CD14-positive monocyte (primary cell): ENCODE data around the gene CHMP1A. TPM values are rescaled to one million over a fixed set of nuclear protein-coding genes. Genes with fewer than 3 reads are reported as not detected.

Source experiments
- DNase-seq, 3 donors: peaks; one replicate each; pipeline ENCODE4 v3.0.0-alpha.2; 2011 to 2022
- H2AFZ ChIP-seq: 2 replicates; pipeline ENCODE4 v1.6.0; 2012; ENCODE audit warnings: mild to moderate bottlenecking, low read depth, low read length, inconsistent platforms; ENCODE audit not compliant: insufficient read depth, poor library complexity, severe bottlenecking
- H3K27ac ChIP-seq, 2 donors: 1 replicate in 1 of 2; 2 replicates in 1 of 2; pipeline ENCODE4 v1.5.1; 2012 to 2013; ENCODE audit warnings: low read length in 2 of 2, control low read depth in 1 of 2, inconsistent platforms in 1 of 2, low read depth in 1 of 2, mild to moderate bottlenecking in 1 of 2
- H3K27me3 ChIP-seq, 2 donors: one replicate each; pipeline versions ENCODE4 v1.6.0 to v1.6.1; 2011 to 2013; ENCODE audit warnings: low read length in 2 of 2; ENCODE audit not compliant: control insufficient read depth in 2 of 2, insufficient read depth in 2 of 2
- H3K36me3 ChIP-seq, 2 donors: replicated peaks in 1 of 2; 1 replicate in 1 of 2; 2 replicates in 1 of 2; pipeline versions ENCODE4 v1.5.1 to v1.6.1; 2012 to 2013; ENCODE audit warnings: low read length in 2 of 2, control low read depth in 1 of 2, inconsistent platforms in 1 of 2, mild to moderate bottlenecking in 1 of 2; ENCODE audit not compliant: insufficient read depth in 2 of 2, control insufficient read depth in 1 of 2
- H3K4me1 ChIP-seq, 2 donors: 1 replicate in 1 of 2; 2 replicates in 1 of 2; pipeline versions ENCODE4 v1.5.1 to v1.6.1; 2012 to 2013; ENCODE audit warnings: low read length in 2 of 2, control low read depth in 1 of 2, inconsistent platforms in 1 of 2, mild to moderate bottlenecking in 1 of 2, moderate library complexity in 1 of 2; ENCODE audit not compliant: insufficient read depth in 2 of 2, control insufficient read depth in 1 of 2
- H3K4me2 ChIP-seq: replicated peaks from 2 replicates; pipeline ENCODE3; 2012; ENCODE audit warnings: low read length, moderate library complexity, mild to moderate bottlenecking; ENCODE audit not compliant: poor library complexity, severe bottlenecking; ENCODE audit errors: extremely low read depth
- H3K4me3 ChIP-seq, 3 experiments: fragments of 200-600 bp in 1 of 3; sonication (generic) in 1 of 3; replicated peaks in 1 of 3; 1 replicate in 2 of 3; 2 replicates in 1 of 3; pipeline ENCODE4 v1.5.1; 2011 to 2013; ENCODE audit warnings: low read length in 3 of 3, mild to moderate bottlenecking in 3 of 3, control low read depth in 2 of 3, low read depth in 2 of 3, inconsistent platforms in 1 of 3, moderate library complexity in 1 of 3
- H3K79me2 ChIP-seq: 2 replicates; pipeline ENCODE4 v1.6.0; 2012; ENCODE audit warnings: mild to moderate bottlenecking, control low read depth, inconsistent platforms, low read length, moderate library complexity; ENCODE audit not compliant: insufficient read depth
- H3K9ac ChIP-seq: 2 replicates; pipeline ENCODE4 v1.6.0; 2017; ENCODE audit warnings: low read length, mild to moderate bottlenecking; ENCODE audit not compliant: insufficient read depth, poor library complexity, severe bottlenecking
- H3K9me3 ChIP-seq, 2 donors: replicated peaks in 1 of 2; 1 replicate in 1 of 2; 2 replicates in 1 of 2; pipeline versions ENCODE4 v1.5.1 to v1.6.1; 2012 to 2013; ENCODE audit warnings: low read length in 2 of 2, control low read depth in 1 of 2; ENCODE audit not compliant: control insufficient read depth in 1 of 2, insufficient read depth in 1 of 2
- H4K20me1 ChIP-seq: 2 replicates; pipeline ENCODE4 v1.6.0; 2012; ENCODE audit warnings: mild to moderate bottlenecking, low read length, control low read depth, moderate library complexity; ENCODE audit not compliant: insufficient read depth
- H3K27ac Mint-ChIP-seq, 7 donors: one replicate each; pipeline ENCODE4 v1.8.0; 2020; ENCODE audit warnings: mild to moderate bottlenecking in 7 of 7, mixed read lengths in 7 of 7, moderate library complexity in 6 of 7, inconsistent platforms in 2 of 7
- H3K27me3 Mint-ChIP-seq, 3 donors: one replicate each; pipeline ENCODE4 v1.8.0; 2021 to 2022; ENCODE audit warnings: low read depth in 3 of 3, mild to moderate bottlenecking in 3 of 3, mixed read lengths in 3 of 3, moderate library complexity in 3 of 3, inconsistent platforms in 1 of 3
- H3K36me3 Mint-ChIP-seq, 2 donors: one replicate each; pipeline ENCODE4 v1.8.0; 2020; ENCODE audit warnings: mixed read lengths in 2 of 2, inconsistent platforms in 1 of 2, mild to moderate bottlenecking in 1 of 2
- H3K4me1 Mint-ChIP-seq: one replicate; pipeline ENCODE4 v1.8.0; 2020; ENCODE audit warnings: mild to moderate bottlenecking, mixed read lengths
- H3K4me3 Mint-ChIP-seq, 2 donors: one replicate each; pipeline ENCODE4 v1.8.0; 2020; ENCODE audit warnings: mild to moderate bottlenecking in 2 of 2, mixed read lengths in 2 of 2, moderate library complexity in 1 of 2
- H3K9me3 Mint-ChIP-seq, 7 donors: one replicate each; pipeline ENCODE4 v1.8.0; 2020 to 2022; ENCODE audit warnings: mixed read lengths in 7 of 7, mild to moderate bottlenecking in 6 of 7, moderate library complexity in 6 of 7, inconsistent platforms in 2 of 7
- CTCF ChIP-seq: fragments of 200-600 bp; IDR thresholded peaks from one replicate; pipeline ENCODE4 v1.8.0; 2022; ENCODE audit warnings: antibody characterized with exemption, mild to moderate bottlenecking
- WGBS: methylation state at CpG from one replicate; pipeline ENCODE4 v1.1.5; 2013; ENCODE audit warnings: missing lambda C conversion rate; ENCODE audit not compliant: insufficient coverage; 5-methylcytosine and 5-hydroxymethylcytosine counted together
- intact Hi-C, 2 donors: fragments of 100-400 bp; cut with micrococcal nuclease; formaldehyde crosslinking; loops; one replicate each; pipeline versions ENCODE4 v1.15.0 to v1.15.1; 2023
- polyA plus RNA-seq, 3 donors: library from polyadenylated mRNA; depleted of rRNA in 1 of 3; unstranded in 2 of 3; stranded (reverse) in 1 of 3; fragments of 300-500 nt in 2 of 3; fragments of >200 nt in 1 of 3; fragmentation: Illumina TruSeq in 2 of 3; gene quantifications; 1 replicate in 2 of 3; 2 replicates in 1 of 3; pipeline ENCODE4 v1.2.3, GENCODE V29; 2012 to 2021

CHMP1A gene
- polyA plus RNA-seq, 3 donors = 57.3 to 85.7 (median 76.6) TPM

GRCh38 chr16:89658221-89658879, 842 bp upstream of the CHMP1A start:
- no peak for TF ChIP-seq CTCF

GRCh38 chr16:89656435-89657121, 930 bp downstream of the CHMP1A start:
- H3K27me3 ChIP-seq = no peaks in the 10 kb centered on the region
- H3K4me2 ChIP-seq = peak overlapping the region; percentile 99
- H3K27ac Mint-ChIP-seq = peak overlapping the region; percentile 59 to 92 (median 79)
- H3K4me3 Mint-ChIP-seq = peak overlapping the region; percentile 75 to 86
- peaks cover 45% of the 10 kb centered on the region for H4K20me1 ChIP-seq
- peaks cover 29% of the 10 kb centered on the region for H3K4me1 Mint-ChIP-seq
- H3K27me3 Mint-ChIP-seq = peaks cover 0 to 1% (median 0%) of the 10 kb centered on the region in 3 donors
- peaks cover 67% of the 10 kb centered on the region for H3K79me2 ChIP-seq
- H3K36me3 Mint-ChIP-seq = peaks cover 24 to 44% of the 10 kb centered on the region in 2 donors
- no peaks in the 10 kb centered on the region for H3K9me3 Mint-ChIP-seq
- H3K9ac ChIP-seq = peak overlapping the region; percentile 97
- no peak for TF ChIP-seq CTCF
- DNase-seq = no peak
- no peaks in the 10 kb centered on the region for H3K9me3 ChIP-seq
- H3K4me1 ChIP-seq = peaks cover 16 to 21% of the 10 kb centered on the region in 2 donors
- 40% methylated on average over 27 of the region's 32 CpGs for WGBS
- peak overlapping the region; percentile 97 for H2AFZ ChIP-seq
- intact Hi-C loops = no loop called here
- H3K4me3 ChIP-seq = peak overlapping the region; percentile 89 to 98 (median 96)
- peak overlapping the region; percentile 9 to 89 for H3K27ac ChIP-seq
- peaks cover 18 to 47% of the 10 kb centered on the region in 2 donors for H3K36me3 ChIP-seq

More at GRCh38 chr16:89658221-89658879, 842 bp upstream of the CHMP1A start:
- Mint-ChIP-seq H3K27ac (peak overlapping the region in 4 of 7 donors; percentile 15 to 83 (median 48)), H3K36me3 (peaks cover 25 to 50% of the 10 kb centered on the region in 2 donors), H3K9me3 (no peaks in the 10 kb centered on the region), H3K4me1 (peaks cover 29% of the 10 kb centered on the region), H3K4me3 (peak overlapping the region; percentile 86 to 93), H3K27me3 (peaks cover 0 to 1% (median 0%) of the 10 kb centered on the region in 3 donors)
- intact Hi-C loops = no loop called here
- Histone ChIP-seq H3K9me3 (no peaks in the 10 kb centered on the region), H3K4me3 (peak overlapping the region; percentile 89 to 98 (median 96)), H2AFZ (peak overlapping the region; percentile 97), H3K4me1 (peaks cover 16 to 21% of the 10 kb centered on the region in 2 donors), H3K79me2 (peaks cover 57% of the 10 kb centered on the region), H3K4me2 (peak overlapping the region; percentile 99), H3K27me3 (no peaks in the 10 kb centered on the region), H3K9ac (peak overlapping the region; percentile 97), H3K27ac (peak overlapping the region in 1 of 2 donors; percentile 89), H4K20me1 (peaks cover 31% of the 10 kb centered on the region), H3K36me3 (peaks cover 8 to 42% of the 10 kb centered on the region in 2 donors)
- WGBS = 22% methylated on average over 23 of the region's 27 CpGs
- DNase-seq = no peak
